HG02852 (cell line): ENCODE measurements around the gene C1orf210.

Experiments used
- ATAC-seq: cut with Tn5 transposase; IDR thresholded peaks from one replicate; pipeline ENCODE4 v1.9.1; 2021; ENCODE audit warnings: mild to moderate bottlenecking, moderate library complexity; ENCODE audit not compliant: unreplicated experiment

Gene C1orf210

GRCh38 chr1:43312663-43313515 lies 27.5 kb upstream of the C1orf210 start:
- ATAC-seq: no peak

GRCh38 chr1:43312212-43312623 lies 26.8 kb upstream of the C1orf210 start:
- ATAC-seq: no peak

GRCh38 chr1:43311521-43311920 lies 26.1 kb upstream of the C1orf210 start:
- ATAC-seq: no peak

- ATAC-seq: no peak
These were observed 24.1 kb upstream of the C1orf210 start for GRCh38 chr1:43309405-43310025.

- ATAC-seq: no peak
These were observed 23.4 kb upstream of the C1orf210 start for GRCh38 chr1:43308635-43309404.

GRCh38 chr1:43307458-43308158 lies 22.2 kb upstream of the C1orf210 start:
- no peak for ATAC-seq

- no peak for ATAC-seq
These were observed 21.5 kb upstream of the C1orf210 start for GRCh38 chr1:43306688-43307457.

- ATAC-seq: no peak
These were observed 20.7 kb upstream of the C1orf210 start for GRCh38 chr1:43305926-43306687.

- ATAC-seq: no peak
These were observed 20.1 kb upstream of the C1orf210 start for GRCh38 chr1:43305461-43305860.

- ATAC-seq: no peak
These were observed 19.5 kb upstream of the C1orf210 start for GRCh38 chr1:43304771-43305300.

- no peak for ATAC-seq
These were observed 18.9 kb upstream of the C1orf210 start for GRCh38 chr1:43304314-43304681.

GRCh38 chr1:43303471-43304313 lies 18.3 kb upstream of the C1orf210 start:
- no peak for ATAC-seq

- ATAC-seq: no peak
These were observed 17.5 kb upstream of the C1orf210 start for GRCh38 chr1:43302721-43303470.

GRCh38 chr1:43302201-43302600 lies 16.8 kb upstream of the C1orf210 start:
- no peak for ATAC-seq

GRCh38 chr1:43300378-43301094 lies 15.2 kb upstream of the C1orf210 start, which contains the start of gene TIE1:
Gene TIE1, plus strand, starts transcription at chr1:43300982. Its CDS starts 90 bp downstream, at chr1:43301072.
- no peak for ATAC-seq

- ATAC-seq: no peak
These were observed 13.7 kb upstream of the C1orf210 start for GRCh38 chr1:43299101-43299500.

GRCh38 chr1:43298055-43298454 lies 12.7 kb upstream of the C1orf210 start:
- ATAC-seq: no peak
